ENCODE data around the gene OR52E5. TPM values are rescaled to one million over a fixed set of nuclear protein-coding genes. Genes with fewer than 3 reads are reported as not detected.

OR52E5 gene
- total and polyA plus RNA-seq, 4 experiments from 2014 or later = not detected

GRCh38 chr11:5881756-5882155, 11.3 kb upstream of the OR52E5 start:
- no peaks in the 10 kb centered on the region for H3K4me1 Mint-ChIP-seq
- H3K27me3 ChIP-seq (ENCODE audit: insufficient read depth, low read length) = no peaks in the 10 kb centered on the region
- H3K4me3 ChIP-seq (ENCODE audit: low read length in 2 of 2) = no peak overlapping the region
- H3K27ac Mint-ChIP-seq = no peak overlapping the region
- H3K27me3 Mint-ChIP-seq = peaks cover 0 to 8% of the 10 kb centered on the region in 2 donors
- POLR2A ChIA-PET (ENCODE audit: partially characterized antibody) = no interaction called here
- intact Hi-C loops (cut with micrococcal nuclease) = no loop called here
- no peaks in the 10 kb centered on the region for H3K36me3 ChIP-seq (ENCODE audit: insufficient read depth, low read length)
- H3K27ac ChIP-seq (ENCODE audit: low read depth, low read length) = no peak overlapping the region
- DNase-seq = no peak
- H3K9me3 ChIP-seq (ENCODE audit: control insufficient read depth in 1 of 2, low read length in 2 of 2) = no peaks in the 10 kb centered on the region
- peaks cover 0 to 2% (median 0%) of the 10 kb centered on the region in 8 donors for H3K9me3 Mint-ChIP-seq
- H3K36me3 Mint-ChIP-seq = no peaks in the 10 kb centered on the region
- CTCF ChIA-PET (ENCODE audit: partially characterized antibody) = interaction anchor here (2.0 kb wide), 1 partner anchor 9 kb away, joined by 5 read pairs; no protein-coding TSS in a partner anchor
- no peak overlapping the region for H3K4me3 Mint-ChIP-seq
- H3K4me1 ChIP-seq (ENCODE audit: insufficient read depth, low read length) = no peaks in the 10 kb centered on the region

GRCh38 chr11:5887172-5887571, 5.8 kb upstream of the OR52E5 start:
- H3K36me3 Mint-ChIP-seq = no peaks in the 10 kb centered on the region
- no peaks in the 10 kb centered on the region for H3K9me3 ChIP-seq (ENCODE audit: control insufficient read depth in 1 of 2, low read length in 2 of 2)
- H3K4me1 Mint-ChIP-seq = no peaks in the 10 kb centered on the region
- no peaks in the 10 kb centered on the region for H3K4me1 ChIP-seq (ENCODE audit: insufficient read depth, low read length)
- intact Hi-C loops (cut with micrococcal nuclease) = no loop called here
- ChIA-PET POLR2A (ENCODE audit: partially characterized antibody) (no interaction called here), CTCF (ENCODE audit: partially characterized antibody) (interaction anchor here (2.0 kb wide), 1 partner anchor 287 kb away, joined by 4 read pairs; no protein-coding TSS in a partner anchor)
- H3K27me3 ChIP-seq (ENCODE audit: insufficient read depth, low read length) = no peaks in the 10 kb centered on the region
- no peak overlapping the region for H3K27ac Mint-ChIP-seq
- H3K36me3 ChIP-seq (ENCODE audit: insufficient read depth, low read length) = no peaks in the 10 kb centered on the region
- no peak overlapping the region for H3K4me3 ChIP-seq (ENCODE audit: low read length in 2 of 2)
- peaks cover 0 to 12% of the 10 kb centered on the region in 2 donors for H3K27me3 Mint-ChIP-seq
- peaks cover 0 to 1% (median 0%) of the 10 kb centered on the region in 8 donors for H3K9me3 Mint-ChIP-seq
- no peak for DNase-seq
- H3K4me3 Mint-ChIP-seq = no peak overlapping the region
- H3K27ac ChIP-seq (ENCODE audit: low read depth, low read length) = no peak overlapping the region

- DNase-seq = no peak
- POLR2A ChIA-PET (ENCODE audit: partially characterized antibody) = no interaction called here
- CTCF ChIA-PET (ENCODE audit: partially characterized antibody) = interaction anchor here (2.0 kb wide), 1 partner anchor 288 kb away, joined by 4 read pairs; no protein-coding TSS in a partner anchor
- Mint-ChIP-seq H3K9me3 (peaks cover 0 to 1% (median 0%) of the 10 kb centered on the region in 8 donors), H3K36me3 (no peaks in the 10 kb centered on the region), H3K27ac (no peak overlapping the region), H3K4me3 (no peak overlapping the region), H3K4me1 (no peaks in the 10 kb centered on the region), H3K27me3 (peaks cover 0 to 12% of the 10 kb centered on the region in 2 donors)
- Histone ChIP-seq H3K27ac (ENCODE audit: low read depth, low read length) (no peak overlapping the region), H3K27me3 (ENCODE audit: insufficient read depth, low read length) (no peaks in the 10 kb centered on the region), H3K36me3 (ENCODE audit: insufficient read depth, low read length) (no peaks in the 10 kb centered on the region), H3K4me3 (ENCODE audit: low read length in 2 of 2) (no peak overlapping the region), H3K4me1 (ENCODE audit: insufficient read depth, low read length) (no peaks in the 10 kb centered on the region), H3K9me3 (ENCODE audit: control insufficient read depth in 1 of 2, low read length in 2 of 2) (no peaks in the 10 kb centered on the region)
- intact Hi-C loops (cut with micrococcal nuclease) = no loop called here
Observed at GRCh38 chr11:5887661-5888060, 5.3 kb upstream of the OR52E5 start.

GRCh38 chr11:5891216-5891800, 1.7 kb upstream of the OR52E5 start:
- Mint-ChIP-seq H3K4me3 (no peak overlapping the region), H3K4me1 (no peaks in the 10 kb centered on the region), H3K27me3 (peaks cover 0 to 10% of the 10 kb centered on the region in 2 donors), H3K27ac (no peak overlapping the region), H3K9me3 (peaks cover 0 to 1% (median 0%) of the 10 kb centered on the region in 8 donors), H3K36me3 (no peaks in the 10 kb centered on the region)
- no peaks in the 10 kb centered on the region for H3K27me3 ChIP-seq (ENCODE audit: insufficient read depth, low read length)
- CTCF ChIA-PET (ENCODE audit: partially characterized antibody) = interaction anchor here (0.7 to 1.6 kb wide), 10 partner anchors 9 to 1705 kb away, joined by 3 to 5 read pairs (median 4); partner anchors contain the start of gene OR51D1
- peak in 3 of 5 donors; percentile 1 to 4 (median 2) for DNase-seq
- intact Hi-C loops (cut with micrococcal nuclease) = loop anchor here (1.0 to 10.0 kb wide), 5 partner anchors 287 to 1705 kb away; partner anchors contain the start of gene OR51D1
- no peak overlapping the region for H3K4me3 ChIP-seq (ENCODE audit: low read length in 2 of 2)
- no peak overlapping the region for H3K27ac ChIP-seq (ENCODE audit: low read depth, low read length)
- H3K9me3 ChIP-seq (ENCODE audit: control insufficient read depth in 1 of 2, low read length in 2 of 2) = no peaks in the 10 kb centered on the region
- POLR2A ChIA-PET (ENCODE audit: partially characterized antibody) = no interaction called here
- no peaks in the 10 kb centered on the region for H3K36me3 ChIP-seq (ENCODE audit: insufficient read depth, low read length)
- no peaks in the 10 kb centered on the region for H3K4me1 ChIP-seq (ENCODE audit: insufficient read depth, low read length)

GRCh38 chr11:5899534-5899933, 6.5 kb downstream of the OR52E5 start:
- CTCF ChIA-PET (ENCODE audit: partially characterized antibody) = no interaction called here

GRCh38 chr11:5910540-5910939, 17.5 kb downstream of the OR52E5 start:
- POLR2A ChIA-PET (ENCODE audit: partially characterized antibody) = no interaction called here
- peaks cover 0 to 3% of the 10 kb centered on the region in 2 donors for H3K36me3 Mint-ChIP-seq

More at GRCh38 chr11:5899534-5899933, 6.5 kb downstream of the OR52E5 start:
- no peaks in the 10 kb centered on the region for H3K9me3 ChIP-seq (ENCODE audit: control insufficient read depth in 1 of 2, low read length in 2 of 2)
- DNase-seq = no peak
- H3K4me3 ChIP-seq (ENCODE audit: low read length in 2 of 2) = no peak overlapping the region
- intact Hi-C loops (cut with micrococcal nuclease) = loop anchor here (10.0 kb wide), 2 partner anchors 295 to 425 kb away; no protein-coding TSS in a partner anchor
- peaks cover 0 to 7% of the 10 kb centered on the region in 2 donors for H3K27me3 Mint-ChIP-seq
- H3K27ac ChIP-seq (ENCODE audit: low read depth, low read length) = no peak overlapping the region
- H3K27ac Mint-ChIP-seq = no peak overlapping the region
- POLR2A ChIA-PET (ENCODE audit: partially characterized antibody) = no interaction called here
- H3K9me3 Mint-ChIP-seq = no peaks in the 10 kb centered on the region
- no peak overlapping the region for H3K4me3 Mint-ChIP-seq
- no peaks in the 10 kb centered on the region for H3K36me3 Mint-ChIP-seq
- H3K4me1 ChIP-seq (ENCODE audit: insufficient read depth, low read length) = no peaks in the 10 kb centered on the region
- no peaks in the 10 kb centered on the region for H3K4me1 Mint-ChIP-seq
- no peaks in the 10 kb centered on the region for H3K27me3 ChIP-seq (ENCODE audit: insufficient read depth, low read length)
- H3K36me3 ChIP-seq (ENCODE audit: insufficient read depth, low read length) = no peaks in the 10 kb centered on the region

GRCh38 chr11:5922749-5923426, 29.9 kb downstream of the OR52E5 start:
- POLR2A ChIA-PET (ENCODE audit: partially characterized antibody) = no interaction called here
- DNase-seq = no peak
- H3K36me3 Mint-ChIP-seq = no peaks in the 10 kb centered on the region
- H3K9me3 ChIP-seq (ENCODE audit: control insufficient read depth in 1 of 2, low read length in 2 of 2) = no peaks in the 10 kb centered on the region
- intact Hi-C loops (cut with micrococcal nuclease) = no loop called here
- CTCF ChIA-PET (ENCODE audit: partially characterized antibody) = no interaction called here
- no peak overlapping the region for H3K4me3 Mint-ChIP-seq
- H3K27me3 ChIP-seq (ENCODE audit: insufficient read depth, low read length) = no peaks in the 10 kb centered on the region
- H3K27me3 Mint-ChIP-seq = no peaks in the 10 kb centered on the region
- peaks cover 3 to 27% (median 14%) of the 10 kb centered on the region in 8 donors for H3K9me3 Mint-ChIP-seq
- H3K4me3 ChIP-seq (ENCODE audit: low read length in 2 of 2) = no peak overlapping the region
- H3K27ac ChIP-seq (ENCODE audit: low read depth, low read length) = no peak overlapping the region
- H3K4me1 ChIP-seq (ENCODE audit: insufficient read depth, low read length) = no peaks in the 10 kb centered on the region
- no peaks in the 10 kb centered on the region for H3K4me1 Mint-ChIP-seq
- H3K27ac Mint-ChIP-seq = no peak overlapping the region
- H3K36me3 ChIP-seq (ENCODE audit: insufficient read depth, low read length) = no peaks in the 10 kb centered on the region

More at GRCh38 chr11:5910540-5910939, 17.5 kb downstream of the OR52E5 start:
- Histone ChIP-seq H3K27ac (ENCODE audit: low read depth, low read length) (no peak overlapping the region), H3K4me1 (ENCODE audit: insufficient read depth, low read length) (no peaks in the 10 kb centered on the region), H3K27me3 (ENCODE audit: insufficient read depth, low read length) (no peaks in the 10 kb centered on the region), H3K36me3 (ENCODE audit: insufficient read depth, low read length) (no peaks in the 10 kb centered on the region), H3K9me3 (ENCODE audit: control insufficient read depth in 1 of 2, low read length in 2 of 2) (no peaks in the 10 kb centered on the region), H3K4me3 (ENCODE audit: low read length in 2 of 2) (no peak overlapping the region)
- CTCF ChIA-PET (ENCODE audit: partially characterized antibody) = no interaction called here
- H3K27me3 Mint-ChIP-seq = peaks cover 10 to 12% of the 10 kb centered on the region in 2 donors
- no peak for DNase-seq
- intact Hi-C loops (cut with micrococcal nuclease) = no loop called here
- H3K9me3 Mint-ChIP-seq = peaks cover 0 to 12% (median 5%) of the 10 kb centered on the region in 8 donors
- H3K4me1 Mint-ChIP-seq = no peaks in the 10 kb centered on the region
- no peak overlapping the region for H3K4me3 Mint-ChIP-seq
- no peak overlapping the region for H3K27ac Mint-ChIP-seq
